A673 (cell line): ENCODE data around the gene PCDHA11. TPM values are rescaled to one million over a fixed set of nuclear protein-coding genes. Genes with fewer than 3 reads are reported as not detected.
A peak's percentile ranks its signal among the peaks of the same experiment; 100 is the strongest.

Experiments
- BruUV-seq: library from RNA; stranded (reverse); fragments of 400-500 nt; replicated peaks from 2 replicates; lab custom pipeline; 2021; lab: Mats Ljungman, UMichigan
- CTCF ChIA-PET: fragments of 300-600 bp; sonication (Branson Sonifier 250); formaldehyde crosslinking; loops from one replicate; lab custom pipeline; 2022; ENCODE audit warnings: antibody characterized with exemption; lab: Charles Lee
- POLR2A ChIA-PET: fragments of 300-600 bp; sonication (Branson Sonifier 250); formaldehyde crosslinking; loops from one replicate; lab custom pipeline; 2022; ENCODE audit warnings: antibody characterized with exemption; ENCODE audit not compliant: low non-redundant PET; lab: Charles Lee
- DNase-seq: peaks from one replicate; pipeline ENCODE4 v3.0.0-alpha.2; 2015; ENCODE audit warnings: low spot score
- H3K27ac ChIP-seq: fragments of 200-600 bp; sonication (generic); 2 replicates; pipeline ENCODE4 v1.5.1; 2016; ENCODE audit warnings: mixed run types, low read depth, mild to moderate bottlenecking, mixed read lengths, antibody characterized with exemption, low read length; ENCODE audit not compliant: poor library complexity, severe bottlenecking
- H3K27me3 ChIP-seq: fragments of 200-600 bp; sonication (generic); replicated peaks from 2 replicates; pipeline ENCODE4 v1.6.1; 2017; ENCODE audit warnings: mixed run types, low read depth, mild to moderate bottlenecking, mixed read lengths, antibody characterized with exemption, low read length; ENCODE audit not compliant: insufficient read depth, poor library complexity
- H3K36me3 ChIP-seq: fragments of 200-600 bp; sonication (generic); 2 replicates; pipeline ENCODE4 v1.6.1; 2016; ENCODE audit warnings: mixed run types, mild to moderate bottlenecking, mixed read lengths, antibody characterized with exemption, low read length; ENCODE audit not compliant: insufficient read depth, poor library complexity, severe bottlenecking
- H3K4me1 ChIP-seq: fragments of 200-600 bp; sonication (generic); 2 replicates; pipeline ENCODE4 v1.6.1; 2017; ENCODE audit warnings: mixed run types, mild to moderate bottlenecking, mixed read lengths, antibody characterized with exemption, low read length; ENCODE audit not compliant: insufficient read depth, poor library complexity, severe bottlenecking
- H3K4me3 ChIP-seq: fragments of 200-600 bp; sonication (generic); 2 replicates; pipeline ENCODE4 v1.5.1; 2016; ENCODE audit warnings: low read depth, mixed run types, mild to moderate bottlenecking, mixed read lengths, low read length; ENCODE audit not compliant: poor library complexity, severe bottlenecking
- H3K9me3 ChIP-seq: fragments of 200-600 bp; sonication (generic); 2 replicates; pipeline ENCODE4 v1.6.1; 2016; ENCODE audit warnings: mixed run types, low read depth, mild to moderate bottlenecking, mixed read lengths, antibody characterized with exemption, low read length; ENCODE audit not compliant: poor library complexity, severe bottlenecking
- CTCF ChIP-seq: fragments of 300-800, 200-600 bp; sonication (generic); conservative IDR thresholded peaks from 2 replicates; pipeline ENCODE4 v1.5.1; 2017; ENCODE audit warnings: low read depth, mild to moderate bottlenecking, antibody characterized with exemption, low read length, moderate library complexity, mixed read lengths
- EZH2 ChIP-seq: fragments of 200-600 bp; sonication (generic); IDR thresholded peaks from 2 replicates; pipeline ENCODE4 v1.6.1; 2017; ENCODE audit warnings: borderline replicate concordance, low read depth, mild to moderate bottlenecking, mixed read lengths, antibody characterized with exemption, low read length; ENCODE audit not compliant: poor library complexity, severe bottlenecking
- intact Hi-C: fragments of 100-400 bp; cut with micrococcal nuclease; formaldehyde crosslinking; loops from one replicate; pipeline ENCODE4 v1.10.0; 2022; ENCODE audit not compliant: unreplicated experiment
- total RNA-seq: library from RNA; stranded (reverse); gene quantifications from 2 replicates; pipeline ENCODE4 v1.2.3, GENCODE V29; 2021

The PCDHA11 gene
- total RNA-seq, 1 experiment from 2014 or later = 15.5 TPM

GRCh38 chr5:140881889-140882590, 13.3 kb downstream of the PCDHA11 start, which contains the start of gene PCDHA13:
TSS of gene PCDHA13 (plus strand) at chr5:140882124. CDS start at chr5:140882269, 145 bp downstream.
- Histone ChIP-seq H3K9me3 (no peaks in the 10 kb centered on the region), H3K4me3 (peak within 1 kb of the TSS; percentile 51), H3K36me3 (no peaks in the 10 kb centered on the region), H3K27me3 (no peaks in the 10 kb centered on the region), H3K4me1 (no peaks in the 10 kb centered on the region), H3K27ac (peak within 1 kb of the TSS; percentile 36)
- no TSS peak for BruUV-seq
- TF ChIP-seq CTCF (peak; percentile 85), EZH2 (no peak)
- ChIA-PET CTCF (interaction anchor here (0.7 to 2.7 kb wide), 3 partner anchors 41 to 158 kb away, joined by 3 to 25 read pairs (median 4); partner anchors contain the start of gene PCDHA6), POLR2A (no interaction called here)
- peak; percentile 90 for DNase-seq
- intact Hi-C loops = loop anchor here (1.0 to 5.0 kb wide), 2 partner anchors 40 to 158 kb away; no protein-coding TSS in a partner anchor

DNA sequence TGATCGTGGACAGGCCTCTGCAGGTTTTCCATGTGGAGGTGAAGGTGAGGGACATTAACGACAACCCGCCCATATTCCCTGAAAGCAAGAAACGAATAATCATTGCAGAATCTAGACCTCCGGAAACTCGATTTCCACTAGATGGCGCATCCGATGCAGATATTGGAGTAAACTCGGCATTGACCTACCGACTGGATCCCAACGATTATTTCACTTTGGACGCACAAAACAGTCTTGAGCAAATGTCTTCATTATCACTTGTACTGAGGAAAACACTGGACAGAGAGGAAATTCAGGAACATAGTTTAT, 13.8 kb downstream of the PCDHA11 start:
- no peaks in the 10 kb centered on the region for H3K36me3 ChIP-seq
- TF ChIP-seq CTCF (peak; percentile 75), EZH2 (no peak)
- no peaks in the 10 kb centered on the region for H3K4me1 ChIP-seq
- ChIA-PET POLR2A (no interaction called here), CTCF (interaction anchor here (1.3 to 2.7 kb wide), 2 partner anchors 55 to 158 kb away, joined by 4 to 25 read pairs; partner anchors contain the start of gene PCDHA6)
- no peaks in the 10 kb centered on the region for H3K9me3 ChIP-seq
- DNase-seq = peak; percentile 89
- peak overlapping the region; percentile 36 for H3K27ac ChIP-seq
- H3K4me3 ChIP-seq = peak overlapping the region; percentile 51
- no TSS peak for BruUV-seq
- intact Hi-C loops = loop anchor here (1.0 to 5.0 kb wide), 2 partner anchors 40 to 158 kb away; no protein-coding TSS in a partner anchor
- H3K27me3 ChIP-seq = no peaks in the 10 kb centered on the region

GRCh38 chr5:140883373-140883772, 14.6 kb downstream of the PCDHA11 start:
- Histone ChIP-seq H3K36me3 (no peaks in the 10 kb centered on the region), H3K4me3 (no peak overlapping the region), H3K4me1 (no peaks in the 10 kb centered on the region), H3K27me3 (no peaks in the 10 kb centered on the region), H3K9me3 (no peaks in the 10 kb centered on the region), H3K27ac (no peak overlapping the region)
- BruUV-seq = no TSS peak
- CTCF ChIA-PET = interaction anchor here (2.7 kb wide), 1 partner anchor 157 kb away, joined by 25 read pairs; no protein-coding TSS in a partner anchor
- POLR2A ChIA-PET = no interaction called here
- TF ChIP-seq CTCF (no peak), EZH2 (no peak)
- no peak for DNase-seq
- intact Hi-C loops = loop anchor here (5.0 kb wide), 1 partner anchor 39 kb away; no protein-coding TSS in a partner anchor
